HEK293 (cell line): ENCODE data around the gene ADNP.

Experiments used
- CTCF ChIA-PET: fragments of 350-600 bp; formaldehyde crosslinking; extraction: SDS; loops from one replicate; lab custom pipeline; 2021; ENCODE audit warnings: antibody characterized with exemption; lab: Yijun Ruan, JAX
- POLR2A ChIA-PET: fragments of 300-600 bp; formaldehyde crosslinking; extraction: SDS; loops from one replicate; lab custom pipeline; 2020; ENCODE audit warnings: antibody characterized with exemption, inconsistent platforms; lab: Yijun Ruan, JAX
- H3K27ac ChIP-seq: fragments of 200-500 bp; sonication (Bioruptor generic); 2 replicates; pipeline ENCODE4 v1.5.1; 2014; ENCODE audit warnings: low read depth, low read length, control low read depth, inconsistent platforms; ENCODE audit errors: extremely low read depth
- H3K36me3 ChIP-seq, 2 experiments: fragments of 200-500 bp in 1 of 2; sonication (Bioruptor generic) in 1 of 2; 1 replicate in 1 of 2; 2 replicates in 1 of 2; pipeline ENCODE4 v1.5.1; 2014 to 2017; ENCODE audit warnings: inconsistent platforms in 2 of 2, low read length in 2 of 2; ENCODE audit not compliant: control insufficient read depth in 2 of 2, insufficient read depth in 1 of 2
- H3K4me1 ChIP-seq: fragments of 200-500 bp; sonication (Bioruptor generic); 2 replicates; pipeline ENCODE4 v1.5.1; 2014; ENCODE audit warnings: mild to moderate bottlenecking, low read length, inconsistent platforms; ENCODE audit not compliant: control insufficient read depth, insufficient read depth
- H3K4me3 ChIP-seq: 2 replicates; pipeline ENCODE4 v1.5.1; 2011; ENCODE audit warnings: low read depth, mild to moderate bottlenecking, control low read depth, low read length, moderate library complexity
- H3K9me3 ChIP-seq: fragments of 200-500 bp; sonication (Bioruptor generic); 2 replicates; pipeline ENCODE4 v1.5.1; 2014; ENCODE audit warnings: low read depth, low read length, inconsistent platforms; ENCODE audit not compliant: control insufficient read depth, insufficient read depth
- FEZF1 ChIP-seq: fragments of 450-650 bp; formaldehyde crosslinking; IDR thresholded peaks from 2 replicates; pipeline ENCODE4 v1.5.1; 2016; ENCODE audit warnings: missing biosample characterization, missing genetic modification characterization
- HOXD13 ChIP-seq: sonication (generic); formaldehyde crosslinking; IDR thresholded peaks from 2 replicates; pipeline ENCODE4 v1.8.0; 2022; ENCODE audit warnings: missing genetic modification reagents, borderline replicate concordance
- KLF8 ChIP-seq: fragments of 450-650 bp; formaldehyde crosslinking; IDR thresholded peaks from 2 replicates; pipeline ENCODE4 v1.5.1; 2016; ENCODE audit warnings: missing biosample characterization, missing genetic modification characterization
- MYNN ChIP-seq: fragments of 450-650 bp; formaldehyde crosslinking; IDR thresholded peaks from 2 replicates; pipeline ENCODE4 v1.5.1; 2016; ENCODE audit warnings: missing biosample characterization, missing genetic modification characterization, borderline replicate concordance
- PRDM1 ChIP-seq: fragments of 450-650 bp; formaldehyde crosslinking; IDR thresholded peaks from 2 replicates; pipeline ENCODE4; 2016; ENCODE audit warnings: missing biosample characterization, missing genetic modification characterization
- TCF7L2 ChIP-seq: IDR thresholded peaks from 2 replicates; pipeline ENCODE4 v1.6.1; 2011; ENCODE audit warnings: low read depth, mild to moderate bottlenecking, inconsistent platforms, low read length, moderate library complexity, borderline replicate concordance
- ZBTB20 ChIP-seq: fragments of 450-650 bp; formaldehyde crosslinking; IDR thresholded peaks from 2 replicates; pipeline ENCODE4 v1.5.1; 2016; ENCODE audit warnings: missing biosample characterization, missing genetic modification characterization
- ZNF19 ChIP-seq: fragments of 450-650 bp; formaldehyde crosslinking; IDR thresholded peaks from 2 replicates; pipeline ENCODE4; 2016; ENCODE audit warnings: missing biosample characterization, missing genetic modification characterization, low read depth
- ZNF2 ChIP-seq: fragments of 450-650 bp; formaldehyde crosslinking; IDR thresholded peaks from 2 replicates; pipeline ENCODE4 v1.5.1; 2016; ENCODE audit warnings: missing biosample characterization, missing genetic modification characterization
- ZNF350 ChIP-seq: fragments of 450-650 bp; formaldehyde crosslinking; IDR thresholded peaks from 2 replicates; pipeline ENCODE4 v1.5.0; 2017; ENCODE audit warnings: missing biosample characterization, mild to moderate bottlenecking, missing genetic modification characterization
- ZNF404 ChIP-seq: fragments of 450-650 bp; formaldehyde crosslinking; IDR thresholded peaks from 2 replicates; pipeline ENCODE4 v1.5.1; 2017; ENCODE audit warnings: missing biosample characterization, missing genetic modification characterization
- ZNF521 ChIP-seq: fragments of 450-650 bp; formaldehyde crosslinking; IDR thresholded peaks from 2 replicates; pipeline ENCODE4 v1.5.1; 2017; ENCODE audit warnings: missing biosample characterization, mild to moderate bottlenecking, missing genetic modification characterization
- ZNF600 ChIP-seq: fragments of 450-650 bp; formaldehyde crosslinking; IDR thresholded peaks from 2 replicates; pipeline ENCODE4 v1.5.1; 2016; ENCODE audit warnings: missing biosample characterization, missing genetic modification characterization
- ZNF621 ChIP-seq: fragments of 450-650 bp; formaldehyde crosslinking; IDR thresholded peaks from 2 replicates; pipeline ENCODE4 v1.5.1; 2017; ENCODE audit warnings: missing biosample characterization, missing genetic modification characterization
- ZNF624 ChIP-seq: fragments of 450-650 bp; formaldehyde crosslinking; IDR thresholded peaks from 2 replicates; pipeline ENCODE4 v1.5.1; 2017; ENCODE audit warnings: missing biosample characterization, missing genetic modification characterization
- ZNF707 ChIP-seq: fragments of 450-650 bp; formaldehyde crosslinking; IDR thresholded peaks from 2 replicates; pipeline ENCODE4 v1.5.1; 2016; ENCODE audit warnings: missing biosample characterization, missing genetic modification characterization
- ZNF776 ChIP-seq: fragments of 450-650 bp; formaldehyde crosslinking; IDR thresholded peaks from 2 replicates; pipeline ENCODE4 v1.5.0; 2017; ENCODE audit warnings: missing biosample characterization, missing genetic modification characterization, borderline replicate concordance
- TF ChIP-seq, protein P1 (sequence below): fragments of 450-650 bp; IDR thresholded peaks from 2 replicates; pipeline ENCODE4 v1.5.1; 2018; ENCODE audit warnings: missing biosample characterization, mild to moderate bottlenecking, missing genetic modification characterization
- TF ChIP-seq, protein P2 (sequence below): fragments of 450-650 bp; formaldehyde crosslinking; IDR thresholded peaks from 2 replicates; pipeline ENCODE4 v1.5.1; 2016; ENCODE audit warnings: missing biosample characterization, missing genetic modification characterization
- TF ChIP-seq, protein P3 (sequence below): fragments of 450-650 bp; formaldehyde crosslinking; conservative IDR thresholded peaks from 2 replicates; pipeline ENCODE4 v1.5.1; 2016; ENCODE audit warnings: low read depth, missing biosample characterization, missing genetic modification characterization
- TF ChIP-seq, protein P4 (sequence below): fragments of 450-650 bp; formaldehyde crosslinking; IDR thresholded peaks from 2 replicates; pipeline ENCODE4 v1.5.1; 2016; ENCODE audit warnings: missing biosample characterization, missing genetic modification characterization
- TF ChIP-seq, protein P5 (sequence below): fragments of 450-650 bp; formaldehyde crosslinking; IDR thresholded peaks from 2 replicates; pipeline ENCODE4 v1.5.1; 2017; ENCODE audit warnings: missing biosample characterization, missing genetic modification characterization

ADNP gene

DNA sequence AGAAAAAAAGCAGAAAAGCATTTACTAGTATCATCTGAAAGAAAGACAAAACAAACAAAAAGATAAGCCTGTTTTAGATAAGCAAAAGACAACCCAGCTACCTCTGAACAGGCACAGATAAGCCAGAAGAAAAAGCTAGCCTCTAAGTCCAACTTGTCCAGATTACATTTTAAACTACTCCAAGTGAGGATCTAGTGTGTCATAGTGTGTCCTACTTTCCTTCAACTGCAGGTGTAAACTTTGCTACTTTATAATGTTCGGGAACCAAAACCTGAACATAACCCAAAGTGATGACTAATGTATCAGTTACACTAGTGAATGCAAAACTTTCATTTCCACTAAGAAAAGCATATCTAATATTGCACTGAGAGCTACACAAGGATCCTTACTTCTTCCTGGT lies 19.5 kb downstream of the ADNP start:
- H3K4me3 ChIP-seq: no peak overlapping the region
- peak; percentile 79; the same call in 1 of the 2 replicates for TF ChIP-seq PRDM1 (tag by site-specific recombination)
- TF ChIP-seq ZBTB20 (tag by site-specific recombination): no peak
- 0 out of 2 replicates have a peak, but pooled peaks have one; percentile 24 for TF ChIP-seq ZNF600 (tag by site-specific recombination)
- TF ChIP-seq, protein P1, sequence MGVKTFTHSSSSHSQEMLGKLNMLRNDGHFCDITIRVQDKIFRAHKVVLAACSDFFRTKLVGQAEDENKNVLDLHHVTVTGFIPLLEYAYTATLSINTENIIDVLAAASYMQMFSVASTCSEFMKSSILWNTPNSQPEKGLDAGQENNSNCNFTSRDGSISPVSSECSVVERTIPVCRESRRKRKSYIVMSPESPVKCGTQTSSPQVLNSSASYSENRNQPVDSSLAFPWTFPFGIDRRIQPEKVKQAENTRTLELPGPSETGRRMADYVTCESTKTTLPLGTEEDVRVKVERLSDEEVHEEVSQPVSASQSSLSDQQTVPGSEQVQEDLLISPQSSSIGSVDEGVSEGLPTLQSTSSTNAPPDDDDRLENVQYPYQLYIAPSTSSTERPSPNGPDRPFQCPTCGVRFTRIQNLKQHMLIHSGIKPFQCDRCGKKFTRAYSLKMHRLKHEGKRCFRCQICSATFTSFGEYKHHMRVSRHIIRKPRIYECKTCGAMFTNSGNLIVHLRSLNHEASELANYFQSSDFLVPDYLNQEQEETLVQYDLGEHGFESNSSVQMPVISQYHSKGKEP (tag by site-specific recombination): no peak
- no peak for TF ChIP-seq FEZF1 (tag by site-specific recombination)
- no peak for TF ChIP-seq ZNF19 (tag by site-specific recombination)
- no peak for TF ChIP-seq ZNF350 (tag by site-specific recombination)
- TF ChIP-seq ZNF521 (tag by site-specific recombination): no peak
- no peak for TF ChIP-seq ZNF2 (tag by site-specific recombination)
- TF ChIP-seq ZNF707 (tag by site-specific recombination): no peak
- no peak for TF ChIP-seq ZNF621 (tag by site-specific recombination)
- no peak for TF ChIP-seq HOXD13 (CRISPR knock-in tag)
- TF ChIP-seq KLF8 (tag by site-specific recombination): no peak
- TF ChIP-seq, all 188 proteins: peak for 2
- Histone ChIP-seq H3K9me3 (no peaks in the 10 kb centered on the region), H3K36me3 (peaks cover 8 to 52% of the 10 kb centered on the region in 2 experiments; a peak in 2 of 3 replicates), H3K27ac (no peak overlapping the region), H3K4me1 (peaks cover 27% of the 10 kb centered on the region)
- ChIA-PET POLR2A (no interaction called here), CTCF (interaction anchor here (0.6 to 1.4 kb wide), 2 partner anchors 17 to 34 kb away, joined by 3 to 10 read pairs; no protein-coding TSS in a partner anchor)

DNA sequence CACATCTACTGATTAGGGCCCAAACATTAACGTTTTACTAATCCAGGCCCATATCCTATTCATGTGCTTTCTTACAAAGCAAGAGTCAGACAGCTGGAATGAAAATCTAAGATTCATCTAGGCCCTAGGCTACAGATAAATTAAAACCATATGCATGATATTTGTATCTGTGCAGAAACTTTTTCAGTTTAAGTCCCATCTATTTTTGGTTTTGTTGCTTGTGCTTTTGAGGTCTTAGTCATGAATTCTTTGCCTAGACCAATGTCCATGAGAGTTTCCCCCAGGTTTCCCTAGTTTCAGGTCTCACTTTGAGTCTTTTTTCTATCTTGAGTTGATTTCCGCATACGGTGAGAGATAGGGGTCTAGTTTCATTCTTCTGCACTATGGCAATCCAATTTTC lies 20.2 kb downstream of the ADNP start:
- H3K9me3 ChIP-seq: no peaks in the 10 kb centered on the region
- ChIA-PET POLR2A (no interaction called here), CTCF (interaction anchor here (1.4 kb wide), 1 partner anchor 18 kb away, joined by 10 read pairs; no protein-coding TSS in a partner anchor)
- H3K36me3 ChIP-seq: peaks cover 8 to 51% of the 10 kb centered on the region in 2 experiments; a peak in 2 of 3 replicates
- H3K4me1 ChIP-seq: peaks cover 23% of the 10 kb centered on the region
- H3K4me3 ChIP-seq: no peak overlapping the region
- H3K27ac ChIP-seq: no peak overlapping the region
- TF ChIP-seq, protein P2, sequence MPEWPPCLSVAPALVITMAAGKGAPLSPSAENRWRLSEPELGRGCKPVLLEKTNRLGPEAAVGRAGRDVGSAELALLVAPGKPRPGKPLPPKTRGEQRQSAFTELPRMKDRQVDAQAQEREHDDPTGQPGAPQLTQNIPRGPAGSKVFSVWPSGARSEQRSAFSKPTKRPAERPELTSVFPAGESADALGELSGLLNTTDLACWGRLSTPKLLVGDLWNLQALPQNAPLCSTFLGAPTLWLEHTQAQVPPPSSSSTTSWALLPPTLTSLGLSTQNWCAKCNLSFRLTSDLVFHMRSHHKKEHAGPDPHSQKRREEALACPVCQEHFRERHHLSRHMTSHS: no peak
- no peak for TF ChIP-seq ZNF776 (tag by site-specific recombination)
- no peak for TF ChIP-seq ZNF624
- TF ChIP-seq MYNN (tag by site-specific recombination): no peak
- TF ChIP-seq, protein P3, sequence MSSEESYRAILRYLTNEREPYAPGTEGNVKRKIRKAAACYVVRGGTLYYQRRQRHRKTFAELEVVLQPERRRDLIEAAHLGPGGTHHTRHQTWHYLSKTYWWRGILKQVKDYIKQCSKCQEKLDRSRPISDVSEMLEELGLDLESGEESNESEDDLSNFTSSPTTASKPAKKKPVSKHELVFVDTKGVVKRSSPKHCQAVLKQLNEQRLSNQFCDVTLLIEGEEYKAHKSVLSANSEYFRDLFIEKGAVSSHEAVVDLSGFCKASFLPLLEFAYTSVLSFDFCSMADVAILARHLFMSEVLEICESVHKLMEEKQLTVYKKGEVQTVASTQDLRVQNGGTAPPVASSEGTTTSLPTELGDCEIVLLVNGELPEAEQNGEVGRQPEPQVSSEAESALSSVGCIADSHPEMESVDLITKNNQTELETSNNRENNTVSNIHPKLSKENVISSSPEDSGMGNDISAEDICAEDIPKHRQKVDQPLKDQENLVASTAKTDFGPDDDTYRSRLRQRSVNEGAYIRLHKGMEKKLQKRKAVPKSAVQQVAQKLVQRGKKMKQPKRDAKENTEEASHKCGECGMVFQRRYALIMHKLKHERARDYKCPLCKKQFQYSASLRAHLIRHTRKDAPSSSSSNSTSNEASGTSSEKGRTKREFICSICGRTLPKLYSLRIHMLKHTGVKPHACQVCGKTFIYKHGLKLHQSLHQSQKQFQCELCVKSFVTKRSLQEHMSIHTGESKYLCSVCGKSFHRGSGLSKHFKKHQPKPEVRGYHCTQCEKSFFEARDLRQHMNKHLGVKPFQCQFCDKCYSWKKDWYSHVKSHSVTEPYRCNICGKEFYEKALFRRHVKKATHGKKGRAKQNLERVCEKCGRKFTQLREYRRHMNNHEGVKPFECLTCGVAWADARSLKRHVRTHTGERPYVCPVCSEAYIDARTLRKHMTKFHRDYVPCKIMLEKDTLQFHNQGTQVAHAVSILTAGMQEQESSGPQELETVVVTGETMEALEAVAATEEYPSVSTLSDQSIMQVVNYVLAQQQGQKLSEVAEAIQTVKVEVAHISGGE (tag by site-specific recombination): no peak
- TF ChIP-seq, protein P4, sequence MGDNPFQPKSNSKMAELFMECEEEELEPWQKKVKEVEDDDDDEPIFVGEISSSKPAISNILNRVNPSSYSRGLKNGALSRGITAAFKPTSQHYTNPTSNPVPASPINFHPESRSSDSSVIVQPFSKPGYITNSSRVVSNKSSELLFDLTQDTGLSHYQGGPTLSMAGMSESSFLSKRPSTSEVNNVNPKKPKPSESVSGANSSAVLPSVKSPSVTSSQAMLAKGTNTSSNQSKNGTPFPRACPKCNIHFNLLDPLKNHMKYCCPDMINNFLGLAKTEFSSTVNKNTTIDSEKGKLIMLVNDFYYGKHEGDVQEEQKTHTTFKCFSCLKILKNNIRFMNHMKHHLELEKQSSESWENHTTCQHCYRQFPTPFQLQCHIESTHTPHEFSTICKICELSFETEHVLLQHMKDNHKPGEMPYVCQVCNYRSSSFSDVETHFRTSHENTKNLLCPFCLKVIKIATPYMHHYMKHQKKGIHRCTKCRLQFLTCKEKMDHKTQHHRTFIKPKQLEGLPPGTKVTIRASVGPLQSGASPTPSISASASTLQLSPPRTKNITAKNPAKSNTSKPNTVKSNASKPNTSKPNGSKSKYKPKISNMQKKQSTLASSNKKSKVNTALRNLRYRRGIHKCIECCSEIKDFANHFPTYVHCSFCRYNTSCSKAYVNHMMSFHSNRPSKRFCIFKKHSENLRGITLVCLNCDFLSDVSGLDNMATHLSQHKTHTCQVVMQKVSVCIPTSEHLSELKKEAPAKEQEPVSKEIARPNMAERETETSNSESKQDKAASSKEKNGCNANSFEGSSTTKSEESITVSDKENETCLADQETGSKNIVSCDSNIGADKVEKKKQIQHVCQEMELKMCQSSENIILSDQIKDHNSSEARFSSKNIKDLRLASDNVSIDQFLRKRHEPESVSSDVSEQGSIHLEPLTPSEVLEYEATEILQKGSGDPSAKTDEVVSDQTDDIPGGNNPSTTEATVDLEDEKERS (tag by site-specific recombination): no peak
- TF ChIP-seq, protein P5, sequence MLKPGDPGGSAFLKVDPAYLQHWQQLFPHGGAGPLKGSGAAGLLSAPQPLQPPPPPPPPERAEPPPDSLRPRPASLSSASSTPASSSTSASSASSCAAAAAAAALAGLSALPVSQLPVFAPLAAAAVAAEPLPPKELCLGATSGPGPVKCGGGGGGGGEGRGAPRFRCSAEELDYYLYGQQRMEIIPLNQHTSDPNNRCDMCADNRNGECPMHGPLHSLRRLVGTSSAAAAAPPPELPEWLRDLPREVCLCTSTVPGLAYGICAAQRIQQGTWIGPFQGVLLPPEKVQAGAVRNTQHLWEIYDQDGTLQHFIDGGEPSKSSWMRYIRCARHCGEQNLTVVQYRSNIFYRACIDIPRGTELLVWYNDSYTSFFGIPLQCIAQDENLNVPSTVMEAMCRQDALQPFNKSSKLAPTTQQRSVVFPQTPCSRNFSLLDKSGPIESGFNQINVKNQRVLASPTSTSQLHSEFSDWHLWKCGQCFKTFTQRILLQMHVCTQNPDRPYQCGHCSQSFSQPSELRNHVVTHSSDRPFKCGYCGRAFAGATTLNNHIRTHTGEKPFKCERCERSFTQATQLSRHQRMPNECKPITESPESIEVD: no peak
- no peak for TF ChIP-seq ZNF600 (tag by site-specific recombination)
- TF ChIP-seq ZNF404: no peak
- TF ChIP-seq TCF7L2: no peak
